GM13976 (cell line): ENCODE results near the gene USF2.

Source experiments
- DNase-seq: peaks from one replicate; pipeline ENCODE4 v3.0.0; 2012; ENCODE audit warnings: low spot score
- CTCF ChIP-seq: IDR thresholded peaks from 2 replicates; pipeline ENCODE4 v1.5.1; 2012; ENCODE audit warnings: borderline replicate concordance, mild to moderate bottlenecking; ENCODE audit not compliant: insufficient read depth; ENCODE audit errors: extremely low read depth, missing control alignments, control extremely low read depth
- in situ Hi-C: fragments of 300-500 bp; cut with MboI; formaldehyde crosslinking; loops from one replicate; pipeline ENCODE4 v1.12.0; 2022; ENCODE audit warnings: low sequenced_read_pairs, mixed read lengths, inconsistent platforms; ENCODE audit not compliant: unreplicated experiment

Gene USF2

DNA sequence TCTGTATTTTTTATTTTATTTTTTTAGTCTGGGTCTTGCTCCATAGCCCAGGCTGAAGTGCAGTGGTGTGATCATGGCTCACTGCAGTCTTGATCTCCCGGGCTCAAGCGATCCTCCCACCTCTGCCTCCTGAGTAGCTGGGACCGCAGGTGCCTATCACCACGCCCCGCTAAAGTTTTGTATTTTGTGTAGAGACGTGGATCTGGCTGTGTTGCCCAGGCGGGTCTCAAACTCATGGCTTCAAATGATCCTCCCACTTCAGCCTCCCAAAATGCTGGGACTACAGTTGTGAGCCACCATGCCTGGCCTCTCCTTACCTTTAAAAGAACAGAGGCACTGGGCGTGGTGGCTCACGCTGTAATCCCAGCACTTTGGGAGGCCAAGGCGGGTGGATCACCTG is 19.0 kb downstream of the USF2 start:
- DNase-seq, result no peak
- in situ Hi-C loops, result no loop called here
- TF ChIP-seq CTCF, result no peak

- DNase-seq, result no peak
- in situ Hi-C loops, result no loop called here
- no peak for TF ChIP-seq CTCF
These were observed 19.6 kb downstream of the USF2 start for GRCh38 chr19:35288331-35288730.

- no peak for DNase-seq
- in situ Hi-C loops, result no loop called here
- no peak for TF ChIP-seq CTCF
These were observed 20.1 kb downstream of the USF2 start for GRCh38 chr19:35288906-35289305.

- in situ Hi-C loops, result no loop called here
- TF ChIP-seq CTCF, result no peak
These were observed 21.8 kb downstream of the USF2 start for GRCh38 chr19:35290381-35291127.

DNA sequence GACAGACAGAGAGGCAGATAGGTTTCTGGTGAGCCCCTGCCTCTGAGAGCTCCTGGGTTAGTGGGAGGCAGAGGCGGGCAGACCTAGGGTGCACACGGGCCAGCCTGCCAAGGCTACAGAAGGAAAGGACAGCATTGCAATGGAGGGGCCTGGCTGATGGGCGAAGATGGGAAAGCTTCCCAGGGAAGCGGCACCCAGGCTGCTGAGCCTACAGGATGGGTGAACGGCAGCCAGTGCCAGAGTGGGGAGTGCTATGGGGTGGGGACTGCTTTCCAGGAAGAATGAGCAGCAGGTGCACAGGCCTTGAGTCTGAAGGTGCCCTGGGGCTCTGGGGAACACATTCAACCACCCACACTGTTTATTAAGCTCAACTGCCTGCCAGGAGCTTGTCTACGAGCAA is 22.5 kb downstream of the USF2 start:
- no peak for TF ChIP-seq CTCF
- no peak for DNase-seq

More at GRCh38 chr19:35290381-35291127, 21.8 kb downstream of the USF2 start:
- no peak for DNase-seq

DNA sequence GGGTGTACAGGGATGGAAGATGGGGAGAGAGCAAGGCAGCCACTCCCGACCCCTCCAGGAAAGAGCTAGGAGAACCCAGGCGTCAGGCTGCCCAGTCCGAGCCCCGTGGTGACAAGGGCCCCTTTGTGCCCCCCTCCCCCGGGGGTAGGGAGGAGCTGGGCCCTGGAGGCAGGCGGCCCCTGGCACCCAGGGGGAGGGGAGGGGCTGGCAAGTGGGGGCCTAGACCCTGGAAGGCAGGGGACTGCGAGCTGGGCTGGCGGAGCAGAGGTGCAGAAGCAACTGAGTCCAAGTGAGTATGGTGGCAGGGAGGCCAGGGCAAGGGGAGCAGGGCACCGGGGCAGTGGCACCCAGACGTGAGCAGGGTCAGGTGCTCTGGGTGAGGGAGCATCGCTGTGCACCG is 23.2 kb downstream of the USF2 start, which contains the start of gene MAG:
Gene MAG, plus strand, starts transcription at position 246 of the 400 bp plus-strand sequence. CDS start 3,248 bp downstream, outside the sequence.
- in situ Hi-C loops, result no loop called here
- no peak for DNase-seq
- TF ChIP-seq CTCF, result no peak

More for the DNA sequence above, 22.5 kb downstream of the USF2 start:
- in situ Hi-C loops, result no loop called here
